Tibial nerve (tissue), 4 donors: ENCODE data around the gene GATAD2A.

Source experiments
- CTCF ChIP-seq, 5 experiments: fragments of 200-600 bp in 3 of 5; fragments of 450-650 bp in 2 of 5; sonication (generic) in 3 of 5; IDR thresholded peaks; one replicate each; pipeline ENCODE4 v1.5.1; 2016 to 2019; ENCODE audit warnings: antibody characterized with exemption in 5 of 5, mild to moderate bottlenecking in 3 of 5, moderate library complexity in 2 of 5
- EP300 ChIP-seq, 2 donors: sonication (generic); formaldehyde crosslinking; IDR thresholded peaks; one replicate each; pipeline ENCODE4 v1.6.1; 2017; ENCODE audit warnings: antibody characterized with exemption in 2 of 2, mild to moderate bottlenecking in 1 of 2
- POLR2A ChIP-seq, 2 donors: fragments of 450-650 bp; IDR thresholded peaks; one replicate each; pipeline ENCODE4 v1.6.1; 2017; ENCODE audit warnings: antibody characterized with exemption in 2 of 2, mild to moderate bottlenecking in 2 of 2, moderate library complexity in 2 of 2

DNA sequence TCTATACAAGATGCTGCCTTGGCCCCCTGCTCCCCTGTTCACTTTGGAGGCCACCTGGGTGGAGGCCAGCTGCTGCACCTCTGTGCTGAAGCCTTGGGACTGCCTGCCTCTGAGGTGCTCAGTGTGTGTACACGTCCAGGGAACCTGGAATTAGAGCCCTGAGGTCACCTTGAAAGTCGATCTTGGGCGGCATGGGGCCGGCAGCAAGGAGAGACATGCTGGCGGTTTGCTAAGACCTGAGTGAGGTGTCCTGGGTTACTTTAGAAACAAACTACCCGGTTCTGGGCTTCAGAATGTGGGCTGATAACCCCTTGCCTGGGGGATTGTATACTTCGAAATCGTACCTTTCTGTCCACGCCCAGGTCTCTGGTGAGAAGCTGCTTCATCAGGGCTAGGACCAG lies 84.3 kb downstream of the GATAD2A start:
- TF ChIP-seq CTCF (IDR thresholded peaks at IDR 0.05) (no peak), POLR2A (IDR thresholded peaks at IDR 0.05) (no peak), EP300 (IDR thresholded peaks at IDR 0.05) (no peak)
